HG03039 (cell line): Measurements from ENCODE around the gene SYNRG.

Experiments used
- ATAC-seq: cut with Tn5 transposase; IDR thresholded peaks from one replicate; pipeline ENCODE4 v1.9.1; 2021; ENCODE audit warnings: mild to moderate bottlenecking, moderate library complexity; ENCODE audit not compliant: unreplicated experiment

Gene SYNRG

GRCh38 chr17:37479025-37479424 is 130.2 kb downstream of the SYNRG start:
- ATAC-seq: no peak

GRCh38 chr17:37478187-37478586 is 131.0 kb downstream of the SYNRG start:
- no peak for ATAC-seq

GRCh38 chr17:37476431-37477120 is 132.6 kb downstream of the SYNRG start:
- no peak for ATAC-seq

GRCh38 chr17:37475731-37476420 is 133.3 kb downstream of the SYNRG start:
- no peak for ATAC-seq

- ATAC-seq: no peak
These were observed 139.0 kb downstream of the SYNRG start for GRCh38 chr17:37470181-37470580.

GRCh38 chr17:37466471-37466870 is 142.7 kb downstream of the SYNRG start:
- ATAC-seq: no peak

- no peak for ATAC-seq
These were observed 144.1 kb downstream of the SYNRG start for GRCh38 chr17:37465069-37465616.
